Right lobe of liver (tissue), 4 donors: ENCODE data around the gene UBQLN3.

Source experiments
- CTCF ChIP-seq, 4 donors: fragments of 200-600 bp in 3 of 4; fragments of 450-650 bp in 1 of 4; IDR thresholded peaks; one replicate each; pipeline versions ENCODE4 v1.5.1 to v1.8.0; 2016 to 2022; ENCODE audit warnings: antibody characterized with exemption in 4 of 4, mild to moderate bottlenecking in 2 of 4
- POLR2A ChIP-seq: fragments of 450-650 bp; IDR thresholded peaks from one replicate; pipeline ENCODE4 v1.6.1; 2017; ENCODE audit warnings: antibody characterized with exemption, mild to moderate bottlenecking
- donor health status: DM: no; HTN: no; CAD: no.
- donor health status: DM: no; HTN: no; CAD: no.
- donor health status: DM: no; HTN: yes; CAD: no.

DNA sequence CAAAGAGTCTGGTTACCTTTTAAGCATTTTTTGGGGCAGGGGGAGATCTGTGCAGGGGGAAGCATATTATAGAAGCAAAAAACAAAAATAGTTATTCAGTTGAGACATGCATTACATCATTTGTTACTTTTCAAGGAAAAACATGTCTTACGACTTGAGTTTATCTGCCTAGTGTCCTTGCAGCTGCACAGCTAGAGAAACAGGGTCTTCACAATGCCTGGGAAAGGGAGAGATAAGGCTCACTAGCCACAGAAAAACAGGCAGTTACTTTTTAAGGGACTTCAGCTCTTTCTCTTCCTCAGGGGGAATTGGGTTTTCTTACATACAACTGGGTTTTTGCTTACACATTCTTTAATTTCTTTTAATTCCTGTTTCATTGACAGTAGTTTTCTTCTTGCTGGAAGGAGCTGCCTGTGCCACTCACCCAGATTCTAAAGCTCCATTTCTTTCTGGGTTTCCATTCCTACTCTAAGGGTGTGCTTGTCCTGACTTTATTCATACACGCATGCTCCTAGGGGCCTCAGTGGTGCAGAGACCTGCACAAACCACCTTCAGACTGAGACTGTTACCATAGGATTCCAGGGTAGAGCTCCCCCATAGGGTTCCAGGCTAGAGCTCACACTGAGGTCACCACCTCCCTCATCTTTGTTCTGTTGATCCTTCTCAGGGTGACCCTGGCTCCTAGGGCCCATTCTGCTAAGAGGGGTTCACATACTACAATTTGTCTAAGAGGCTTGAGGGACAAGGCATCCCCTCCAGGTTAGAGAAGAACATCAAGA is 21.5 kb upstream of the UBQLN3 start:
- TF ChIP-seq CTCF (IDR thresholded peaks at IDR 0.05) (no peak), POLR2A (no peak)
